Embryonic facial prominence (tissue), 1 donor: ENCODE results near the gene MLEC.

ENCODE experiments used
- DNase-seq: peaks from one replicate; pipeline ENCODE4 v3.0.0-alpha.2; 2016; ENCODE audit errors: extremely low spot score

MLEC gene

DNA sequence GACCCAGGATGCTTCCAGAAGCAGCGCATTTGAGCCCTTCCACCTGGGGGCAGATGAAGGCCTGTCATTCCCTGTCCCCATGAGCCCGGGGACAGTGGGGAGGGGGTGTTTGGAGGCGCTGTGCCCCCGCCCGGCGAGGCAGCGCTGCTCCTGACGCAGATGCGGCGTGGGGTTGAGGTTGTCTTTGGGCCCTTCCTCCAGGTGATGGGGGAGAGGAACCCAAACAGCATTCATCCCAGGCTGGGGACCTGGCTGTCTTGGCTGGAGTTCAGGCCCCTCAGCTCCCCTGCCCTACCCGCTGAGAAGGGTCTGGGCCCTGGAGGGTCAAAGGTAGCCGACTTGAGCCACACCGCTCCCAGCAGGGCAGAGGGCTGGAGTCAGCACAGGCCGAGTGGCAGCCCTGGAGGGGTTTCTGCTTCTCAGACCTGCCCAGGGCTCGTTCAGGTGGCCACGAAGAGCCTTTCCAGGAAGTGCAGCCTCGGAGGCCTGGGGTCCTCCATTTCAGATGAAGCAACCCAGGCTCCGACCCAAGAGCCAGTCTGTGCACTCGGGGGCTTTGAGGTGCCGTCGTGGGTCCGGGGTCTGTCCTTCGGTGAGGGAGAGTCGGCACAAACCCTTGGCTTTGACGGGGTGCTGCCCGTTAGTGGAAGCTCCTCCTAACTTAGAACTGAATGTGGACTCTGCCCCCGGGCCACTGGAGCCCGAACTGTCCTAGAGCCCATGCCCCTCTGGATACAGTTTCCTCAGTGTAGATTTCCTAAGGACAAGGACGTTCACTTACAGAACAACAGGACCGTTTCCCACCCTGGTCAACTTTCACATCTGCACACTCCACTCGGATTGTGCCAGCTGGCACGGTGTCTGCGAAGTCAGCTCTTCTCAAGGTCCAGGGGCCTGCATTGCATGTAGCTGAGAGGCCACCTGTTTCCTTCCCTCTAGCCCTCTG is 54.8 kb downstream of the MLEC start:
- DNase-seq, result no peak

DNA sequence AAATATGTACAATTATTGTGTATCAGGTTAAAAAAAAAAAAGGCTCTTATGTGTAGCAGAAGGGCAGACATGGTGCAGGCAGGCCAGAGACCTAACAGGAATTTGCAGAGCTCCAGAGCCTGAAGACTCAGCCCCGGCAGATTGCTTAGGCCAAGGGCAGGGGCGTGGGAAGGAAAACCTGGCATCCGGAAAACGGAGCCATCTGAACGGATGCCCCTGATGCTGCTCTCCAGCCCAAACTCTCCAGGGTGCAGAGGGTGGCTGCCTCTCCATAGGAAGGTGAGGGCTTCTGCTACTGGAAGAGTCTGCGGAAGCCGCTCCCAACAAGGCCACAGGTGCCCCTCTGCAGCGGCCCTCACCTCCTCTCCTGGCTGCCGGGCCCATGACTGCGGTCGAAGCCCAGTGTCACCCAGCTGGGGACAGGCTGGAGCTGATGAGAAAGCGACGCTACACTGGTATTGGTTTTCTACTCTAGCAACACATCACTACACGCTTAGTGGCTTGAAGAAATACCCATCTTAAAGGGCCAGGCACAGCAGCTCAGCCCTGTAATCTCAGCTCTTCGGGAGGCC is 58.1 kb downstream of the MLEC start:
- DNase-seq, result no peak

DNA sequence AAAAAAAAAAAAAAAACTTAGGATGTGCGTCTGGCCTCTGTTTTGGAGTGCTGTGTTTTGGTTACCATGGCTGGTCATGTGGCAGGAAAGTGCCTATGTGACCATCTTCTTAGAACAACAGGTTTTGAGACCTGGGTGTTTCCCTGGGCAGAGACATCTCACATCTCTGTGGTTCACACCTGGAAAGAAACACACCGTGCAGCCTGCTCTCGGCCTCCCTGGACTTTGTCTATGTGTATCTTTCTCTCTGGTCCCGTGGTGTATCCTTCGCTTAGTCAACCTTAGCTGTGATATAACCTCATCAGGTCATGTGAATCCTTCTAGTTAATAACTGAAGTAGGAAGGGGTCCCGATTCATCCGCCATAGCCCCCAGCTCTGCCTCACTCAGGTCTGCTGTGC is 61.3 kb downstream of the MLEC start:
- no peak for DNase-seq

DNA sequence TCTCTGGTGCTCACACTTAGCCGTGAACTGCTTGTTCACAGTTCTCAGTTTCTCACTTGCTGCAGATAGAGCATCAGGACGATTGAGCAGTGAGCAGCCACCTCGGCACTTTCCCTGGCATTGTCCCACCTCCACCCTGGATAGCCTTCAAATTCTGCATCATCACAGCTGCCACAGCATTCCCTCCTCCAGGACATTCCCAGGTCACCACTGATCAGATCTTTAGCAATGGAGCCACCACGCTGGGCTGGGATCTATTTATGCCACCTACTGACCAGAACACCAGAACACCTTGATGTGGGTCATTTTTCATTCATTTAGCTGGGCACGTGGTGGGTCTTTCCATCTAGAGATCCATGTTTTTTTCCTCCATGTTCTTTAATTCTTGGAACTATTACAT is 62.3 kb downstream of the MLEC start:
- no peak for DNase-seq

DNA sequence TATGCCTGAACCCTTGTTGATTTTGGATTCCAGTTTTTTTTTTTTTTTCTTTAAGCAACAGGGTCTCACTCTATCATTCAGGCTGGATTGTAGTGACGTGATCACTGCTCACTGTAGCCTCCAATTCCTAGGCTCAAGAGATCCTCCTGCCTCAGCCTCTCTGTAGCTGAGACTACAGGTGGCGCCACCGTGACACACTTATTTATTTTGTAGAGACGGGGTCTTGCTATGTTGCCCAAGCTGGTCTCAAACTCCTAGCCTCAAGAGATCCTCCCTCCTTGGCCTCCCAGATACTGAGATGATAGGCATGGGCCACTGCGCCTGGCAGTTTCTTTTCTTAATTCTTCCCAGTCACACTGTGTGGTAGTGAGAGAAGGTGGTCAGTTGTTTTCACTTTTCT is 63.9 kb downstream of the MLEC start:
- no peak for DNase-seq

DNA sequence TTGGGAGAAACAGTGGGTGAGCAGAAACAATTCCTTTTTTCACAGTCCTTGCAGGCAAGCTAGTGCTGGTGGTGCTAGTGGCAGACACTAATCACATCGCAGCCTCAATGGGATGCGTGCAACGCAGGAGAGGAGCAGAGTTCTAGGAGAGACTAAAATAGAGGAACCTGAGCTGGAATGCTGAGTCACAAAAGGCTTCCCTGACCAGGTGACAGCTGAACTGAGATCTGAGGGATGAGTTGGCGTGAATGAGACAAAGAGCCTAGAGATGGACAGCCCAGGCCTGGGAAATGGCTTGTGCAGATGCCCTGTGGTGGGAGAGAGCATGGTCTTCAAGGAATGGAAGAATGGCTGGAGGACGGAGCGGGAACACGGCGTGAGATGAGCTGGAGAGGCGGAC is 64.4 kb downstream of the MLEC start:
- DNase-seq, result no peak
